Activated naive CD4-positive, alpha-beta T cell treated with anti-CD3 and anti-CD28 coated beads, Interleukin-2, amount 50 U/mL, for 24 hours (primary cell): ENCODE results near the gene CADPS.

ENCODE experiments used
- H3K27ac Mint-ChIP-seq: one replicate; pipeline ENCODE4 v1.8.0; 2021; ENCODE audit warnings: mild to moderate bottlenecking, mixed read lengths
- H3K27me3 Mint-ChIP-seq: one replicate; pipeline ENCODE4 v1.8.0; 2021; ENCODE audit warnings: mixed read lengths
- H3K36me3 Mint-ChIP-seq: one replicate; pipeline ENCODE4 v1.8.0; 2021; ENCODE audit warnings: mixed read lengths
- H3K4me1 Mint-ChIP-seq: one replicate; pipeline ENCODE4 v1.8.0; 2021; ENCODE audit warnings: mixed read lengths
- H3K4me3 Mint-ChIP-seq: one replicate; pipeline ENCODE4 v1.8.0; 2021; ENCODE audit warnings: mild to moderate bottlenecking, mixed read lengths
- H3K9me3 Mint-ChIP-seq: one replicate; pipeline ENCODE4 v1.8.0; 2021; ENCODE audit warnings: mixed read lengths

CADPS gene

GRCh38 chr3:62631488-62631887, 243.7 kb downstream of the CADPS start:
- peaks cover 5% of the 10 kb centered on the region for H3K27me3 Mint-ChIP-seq
- H3K4me1 Mint-ChIP-seq = no peaks in the 10 kb centered on the region
- no peak overlapping the region for H3K27ac Mint-ChIP-seq
- H3K4me3 Mint-ChIP-seq = no peak overlapping the region
- no peaks in the 10 kb centered on the region for H3K36me3 Mint-ChIP-seq
- H3K9me3 Mint-ChIP-seq = no peaks in the 10 kb centered on the region

GRCh38 chr3:62630664-62631063, 244.6 kb downstream of the CADPS start:
- Mint-ChIP-seq H3K4me3 (no peak overlapping the region), H3K27ac (no peak overlapping the region), H3K36me3 (no peaks in the 10 kb centered on the region), H3K9me3 (no peaks in the 10 kb centered on the region), H3K4me1 (no peaks in the 10 kb centered on the region), H3K27me3 (peaks cover 8% of the 10 kb centered on the region)

DNA sequence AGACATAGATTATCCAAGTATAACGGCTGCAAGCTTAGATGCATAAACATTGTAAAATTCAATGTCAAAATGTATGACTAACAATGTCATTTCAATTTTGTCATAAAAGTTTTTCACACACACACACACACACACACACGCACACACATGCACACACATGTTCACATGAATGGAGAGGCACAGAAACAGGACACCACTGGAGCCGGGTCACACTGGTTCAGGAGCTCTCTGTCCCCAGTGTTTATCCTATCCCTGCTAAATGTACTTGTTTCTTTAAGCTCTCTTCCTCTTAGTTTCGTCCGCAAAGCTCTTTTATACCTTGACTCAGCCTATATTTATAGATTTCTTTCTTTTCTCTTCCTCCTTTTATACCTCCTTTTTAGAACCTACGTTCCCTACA, 249.9 kb downstream of the CADPS start:
- Mint-ChIP-seq H3K9me3 (no peaks in the 10 kb centered on the region), H3K27ac (no peak overlapping the region), H3K36me3 (no peaks in the 10 kb centered on the region), H3K4me1 (no peaks in the 10 kb centered on the region), H3K4me3 (no peak overlapping the region), H3K27me3 (peaks cover 17% of the 10 kb centered on the region)

DNA sequence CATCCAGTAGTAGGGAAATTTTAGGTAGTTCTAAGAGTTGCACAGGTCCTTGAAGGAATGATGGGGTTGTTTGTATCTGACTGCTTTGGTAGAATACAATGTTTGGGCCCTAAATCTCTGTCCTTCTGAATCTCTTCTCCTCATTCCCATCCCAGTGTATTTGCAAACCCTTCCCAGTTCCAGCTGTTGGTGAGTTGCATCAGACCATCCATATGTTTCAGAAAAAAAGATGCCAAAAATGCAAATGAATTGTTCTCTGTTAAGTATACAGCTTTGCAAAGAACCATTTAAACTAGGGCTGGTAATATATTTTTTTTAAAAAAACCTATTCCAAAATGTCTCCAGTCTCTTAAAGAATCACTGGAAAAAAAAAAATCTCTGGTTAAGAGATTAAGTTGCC, 251.0 kb downstream of the CADPS start:
- Mint-ChIP-seq H3K4me3 (no peak overlapping the region), H3K4me1 (no peaks in the 10 kb centered on the region), H3K36me3 (no peaks in the 10 kb centered on the region), H3K9me3 (no peaks in the 10 kb centered on the region), H3K27ac (no peak overlapping the region), H3K27me3 (peaks cover 17% of the 10 kb centered on the region)

GRCh38 chr3:62622553-62623174, 252.6 kb downstream of the CADPS start:
- Mint-ChIP-seq H3K9me3 (no peaks in the 10 kb centered on the region), H3K36me3 (no peaks in the 10 kb centered on the region), H3K4me1 (no peaks in the 10 kb centered on the region), H3K27ac (no peak overlapping the region), H3K27me3 (peaks cover 16% of the 10 kb centered on the region), H3K4me3 (no peak overlapping the region)

GRCh38 chr3:62621925-62622324, 253.3 kb downstream of the CADPS start:
- Mint-ChIP-seq H3K27ac (no peak overlapping the region), H3K4me3 (no peak overlapping the region), H3K4me1 (no peaks in the 10 kb centered on the region), H3K9me3 (no peaks in the 10 kb centered on the region), H3K27me3 (peaks cover 14% of the 10 kb centered on the region), H3K36me3 (no peaks in the 10 kb centered on the region)

DNA sequence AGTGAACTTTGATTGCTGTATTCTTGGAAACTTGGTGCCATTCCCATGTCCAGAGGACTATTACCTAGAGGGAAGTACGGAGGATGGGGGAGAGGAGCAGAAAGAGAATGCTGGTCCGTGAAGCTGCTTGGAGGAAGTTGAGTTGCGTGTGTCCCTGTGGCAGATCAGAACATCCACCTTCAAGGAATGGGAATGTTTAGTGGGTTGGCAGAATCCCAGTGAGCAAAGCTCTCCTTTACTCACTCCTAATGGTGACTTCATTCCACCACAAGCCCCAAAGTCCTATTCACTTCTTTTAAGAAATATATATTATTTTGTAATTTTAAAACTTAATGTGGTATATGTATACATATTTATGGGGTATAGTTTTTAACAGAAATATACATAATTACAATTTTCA, 254.0 kb downstream of the CADPS start:
- no peak overlapping the region for H3K4me3 Mint-ChIP-seq
- H3K36me3 Mint-ChIP-seq = no peaks in the 10 kb centered on the region
- H3K27ac Mint-ChIP-seq = no peak overlapping the region

DNA sequence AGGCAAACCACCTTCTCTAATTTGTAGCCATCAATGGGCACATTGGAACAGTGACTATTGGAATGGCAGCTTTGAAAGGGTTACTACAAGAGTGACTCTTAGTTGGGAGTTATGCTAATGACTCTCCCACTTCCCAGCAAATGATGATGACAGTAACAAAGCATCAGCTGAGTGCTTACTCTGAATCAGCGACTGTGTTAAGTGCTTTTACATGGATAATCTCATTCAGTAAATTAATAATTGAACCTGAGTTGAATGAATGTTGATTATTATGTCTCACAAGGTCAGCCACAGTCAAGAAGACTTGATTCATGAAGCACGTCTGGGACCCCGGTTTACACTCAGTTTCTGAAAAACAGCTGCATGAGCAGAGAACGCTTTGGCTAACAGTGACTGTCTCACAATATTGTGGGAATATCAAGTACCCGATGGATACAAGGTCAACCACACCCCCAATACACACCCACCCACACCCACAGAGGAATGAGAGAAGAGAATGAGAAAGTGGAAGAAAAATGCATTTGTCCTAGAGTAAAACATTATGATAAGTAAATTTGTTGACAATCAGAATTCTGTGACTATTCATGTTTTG, 259.9 kb downstream of the CADPS start:
- Mint-ChIP-seq H3K4me3 (no peak overlapping the region), H3K27ac (no peak overlapping the region), H3K27me3 (peaks cover 2% of the 10 kb centered on the region), H3K9me3 (no peaks in the 10 kb centered on the region), H3K36me3 (no peaks in the 10 kb centered on the region), H3K4me1 (no peaks in the 10 kb centered on the region)

More for the DNA sequence above, 254.0 kb downstream of the CADPS start:
- Mint-ChIP-seq H3K4me1 (no peaks in the 10 kb centered on the region), H3K27me3 (peaks cover 12% of the 10 kb centered on the region), H3K9me3 (no peaks in the 10 kb centered on the region)

GRCh38 chr3:62614527-62614926, 260.7 kb downstream of the CADPS start:
- Mint-ChIP-seq H3K9me3 (no peaks in the 10 kb centered on the region), H3K27ac (no peak overlapping the region), H3K27me3 (peaks cover 3% of the 10 kb centered on the region), H3K4me3 (no peak overlapping the region), H3K4me1 (no peaks in the 10 kb centered on the region), H3K36me3 (no peaks in the 10 kb centered on the region)

DNA sequence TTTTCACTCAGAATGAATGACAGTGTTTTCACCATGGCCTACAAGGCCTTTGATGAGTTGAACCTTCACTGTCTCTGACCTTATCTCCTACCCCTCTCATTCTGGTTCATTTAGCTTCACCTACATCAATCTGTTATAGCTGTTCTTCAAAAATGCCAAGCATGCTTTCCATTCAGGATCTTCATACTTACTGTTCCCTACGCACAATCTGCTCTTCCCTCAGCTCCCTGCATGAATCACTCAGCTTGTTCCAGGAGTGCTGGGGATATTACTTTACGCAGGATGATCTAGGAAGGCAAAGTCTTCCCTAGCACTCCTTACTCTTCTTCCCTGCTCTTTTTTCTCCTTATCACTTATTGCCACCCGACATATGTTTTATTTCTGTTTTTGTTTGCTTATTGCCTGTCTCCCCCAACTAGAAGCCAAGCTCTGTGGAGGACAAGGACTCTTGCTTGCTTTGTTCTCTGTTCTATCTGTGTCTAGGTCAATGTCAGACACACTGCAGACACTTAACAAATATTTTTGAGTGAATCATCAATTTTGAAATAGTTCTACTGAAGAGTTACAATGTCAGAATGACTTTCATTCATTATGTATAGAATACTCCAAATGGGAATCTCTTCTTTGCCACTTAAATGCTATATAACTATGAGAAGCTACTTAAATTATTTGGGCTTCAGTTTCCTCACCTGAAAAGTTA, 263.5 kb downstream of the CADPS start:
- no peak overlapping the region for H3K4me3 Mint-ChIP-seq
- peaks cover 3% of the 10 kb centered on the region for H3K27me3 Mint-ChIP-seq
- H3K9me3 Mint-ChIP-seq = no peaks in the 10 kb centered on the region
- H3K4me1 Mint-ChIP-seq = no peaks in the 10 kb centered on the region
- H3K36me3 Mint-ChIP-seq = no peaks in the 10 kb centered on the region
- H3K27ac Mint-ChIP-seq = peak overlapping the region; percentile 6

DNA sequence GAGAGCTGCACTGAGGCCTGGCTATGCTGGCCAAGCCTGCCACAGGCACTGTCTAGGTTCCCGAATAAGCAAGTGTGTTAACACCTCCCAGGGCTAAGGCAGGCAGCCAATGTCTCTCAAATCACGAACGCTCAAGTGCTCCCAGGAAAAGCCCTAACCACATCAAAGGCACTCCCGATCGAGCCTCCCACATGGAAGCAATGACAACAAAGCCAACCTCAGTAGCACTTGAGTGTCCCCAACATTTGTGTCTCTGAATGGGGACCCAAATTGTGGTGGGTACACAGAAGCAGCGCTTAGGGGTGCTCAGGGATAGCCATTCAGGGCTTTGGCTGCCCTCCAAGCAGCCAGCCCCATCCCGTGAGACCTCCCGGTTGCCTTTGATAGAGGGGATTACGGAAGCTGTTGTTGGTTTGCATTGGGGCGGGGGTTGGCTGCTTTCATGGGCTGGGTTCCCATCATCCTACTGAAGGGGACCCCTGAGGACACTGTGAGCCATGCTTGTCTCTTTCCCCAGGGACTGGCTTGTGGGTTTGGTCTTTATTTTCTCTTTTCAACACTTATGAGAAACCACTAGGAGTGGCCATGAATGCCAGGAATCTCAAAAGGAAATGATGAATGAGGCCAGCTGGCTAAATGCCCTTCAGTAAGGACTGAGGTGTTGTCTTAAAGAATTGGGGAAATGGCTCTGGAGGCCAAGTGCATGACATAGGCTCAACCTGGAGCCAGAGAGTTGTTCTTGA, 267.8 kb downstream of the CADPS start:
- no peaks in the 10 kb centered on the region for H3K9me3 Mint-ChIP-seq
- H3K4me3 Mint-ChIP-seq = no peak overlapping the region
- no peak overlapping the region for H3K27ac Mint-ChIP-seq
- H3K27me3 Mint-ChIP-seq = peaks cover 3% of the 10 kb centered on the region
- H3K4me1 Mint-ChIP-seq = no peaks in the 10 kb centered on the region
- H3K36me3 Mint-ChIP-seq = no peaks in the 10 kb centered on the region

DNA sequence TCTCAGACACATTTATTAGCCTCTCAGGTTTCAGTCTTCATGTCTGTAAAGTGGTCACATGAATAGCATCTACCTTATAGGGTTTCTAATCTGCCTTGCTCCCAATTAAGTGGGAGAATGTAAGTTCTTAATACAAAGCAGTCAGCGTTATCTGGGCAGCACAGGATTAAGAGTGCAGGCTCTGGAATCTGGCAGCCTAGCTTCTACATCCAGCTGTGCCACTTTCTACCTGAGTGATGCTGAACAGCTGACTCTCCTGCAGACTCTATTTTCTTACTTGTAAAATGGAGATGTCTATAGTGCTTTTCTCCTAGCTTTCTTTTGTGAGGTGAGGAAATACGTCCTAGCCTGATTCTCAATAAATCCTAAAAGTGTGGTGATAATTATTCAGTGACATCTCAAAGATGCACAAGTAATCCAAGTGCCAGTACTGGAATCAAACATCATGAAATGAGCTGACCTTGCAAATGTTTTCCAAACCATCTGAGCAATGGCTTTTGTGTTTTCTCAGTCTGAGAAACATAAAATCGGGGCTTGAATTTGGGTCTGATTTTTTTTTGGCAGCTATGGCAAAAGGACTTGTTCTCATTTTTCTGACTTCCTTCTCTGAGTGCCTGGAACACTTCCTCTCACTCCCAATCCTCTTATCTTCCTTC, 269.7 kb downstream of the CADPS start:
- Mint-ChIP-seq H3K4me3 (no peak overlapping the region), H3K36me3 (no peaks in the 10 kb centered on the region), H3K4me1 (no peaks in the 10 kb centered on the region), H3K27ac (no peak overlapping the region), H3K9me3 (no peaks in the 10 kb centered on the region), H3K27me3 (peaks cover 1% of the 10 kb centered on the region)

DNA sequence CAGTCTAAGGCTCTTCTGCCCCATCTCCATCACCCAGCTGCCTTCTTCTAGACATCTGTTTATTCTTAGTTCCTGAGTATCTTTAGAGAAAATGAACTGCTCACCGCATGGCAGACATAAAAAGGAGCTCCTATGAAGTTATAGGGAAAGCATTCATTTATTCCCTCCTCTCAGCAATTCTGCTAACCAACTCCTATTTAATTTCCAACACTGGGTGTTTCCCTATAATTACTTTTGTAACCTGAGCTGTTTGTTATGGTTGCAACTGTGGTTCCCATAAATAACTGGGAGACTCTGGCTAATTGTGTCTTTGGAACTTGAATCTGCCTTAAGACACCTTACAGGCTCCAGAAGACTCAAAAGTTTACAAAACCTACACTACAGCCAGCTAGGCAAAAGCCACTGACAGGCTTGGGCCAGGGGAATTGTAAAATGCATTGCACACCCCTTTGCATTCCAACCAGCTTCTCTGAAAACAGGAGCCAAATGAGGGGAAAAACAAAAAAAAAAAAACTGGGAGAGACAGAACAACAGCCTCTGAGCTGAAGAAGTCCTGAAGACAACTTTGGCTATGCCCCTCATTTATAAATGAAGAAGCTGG, 270.4 kb downstream of the CADPS start:
- H3K27me3 Mint-ChIP-seq = no peaks in the 10 kb centered on the region
- H3K27ac Mint-ChIP-seq = no peak overlapping the region
- no peaks in the 10 kb centered on the region for H3K36me3 Mint-ChIP-seq
- no peaks in the 10 kb centered on the region for H3K9me3 Mint-ChIP-seq
- no peaks in the 10 kb centered on the region for H3K4me1 Mint-ChIP-seq
- H3K4me3 Mint-ChIP-seq = no peak overlapping the region

GRCh38 chr3:62604298-62604697, 270.9 kb downstream of the CADPS start:
- Mint-ChIP-seq H3K4me1 (no peaks in the 10 kb centered on the region), H3K27ac (no peak overlapping the region)

DNA sequence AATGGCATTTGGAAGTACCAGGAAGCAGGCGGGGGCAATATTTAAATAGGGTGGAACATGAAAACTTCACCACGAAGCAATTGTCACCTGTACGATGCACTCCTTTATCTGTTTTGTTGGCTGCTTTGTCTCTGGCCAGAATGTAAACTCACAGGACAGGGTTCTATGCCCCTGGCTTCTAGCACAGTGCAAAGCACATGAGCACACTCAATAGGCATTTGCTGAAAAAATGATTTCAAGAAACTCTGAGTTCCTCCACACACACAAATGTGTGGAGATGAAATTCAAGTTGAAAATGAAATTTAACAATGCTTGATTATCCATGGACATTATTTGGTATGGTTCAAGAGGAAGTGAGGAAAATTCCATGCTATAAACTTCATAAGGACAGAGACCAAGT, 272.2 kb downstream of the CADPS start:
- H3K36me3 Mint-ChIP-seq = no peaks in the 10 kb centered on the region
- no peaks in the 10 kb centered on the region for H3K4me1 Mint-ChIP-seq
- no peaks in the 10 kb centered on the region for H3K9me3 Mint-ChIP-seq
- H3K27ac Mint-ChIP-seq = no peak overlapping the region
- H3K27me3 Mint-ChIP-seq = no peaks in the 10 kb centered on the region
- no peak overlapping the region for H3K4me3 Mint-ChIP-seq

More at GRCh38 chr3:62604298-62604697, 270.9 kb downstream of the CADPS start:
- no peaks in the 10 kb centered on the region for H3K27me3 Mint-ChIP-seq
- H3K36me3 Mint-ChIP-seq = no peaks in the 10 kb centered on the region
- H3K4me3 Mint-ChIP-seq = no peak overlapping the region
- H3K9me3 Mint-ChIP-seq = no peaks in the 10 kb centered on the region
